ENCODE data around the gene ULK4.
A peak's percentile ranks its signal among the peaks of the same experiment; 100 is the strongest.
"Not testable (repeated sequence)": the region's sequence is repeated elsewhere in the genome, so short reads cannot be mapped to it uniquely, and the experiment has no call there.

The ULK4 gene

DNA sequence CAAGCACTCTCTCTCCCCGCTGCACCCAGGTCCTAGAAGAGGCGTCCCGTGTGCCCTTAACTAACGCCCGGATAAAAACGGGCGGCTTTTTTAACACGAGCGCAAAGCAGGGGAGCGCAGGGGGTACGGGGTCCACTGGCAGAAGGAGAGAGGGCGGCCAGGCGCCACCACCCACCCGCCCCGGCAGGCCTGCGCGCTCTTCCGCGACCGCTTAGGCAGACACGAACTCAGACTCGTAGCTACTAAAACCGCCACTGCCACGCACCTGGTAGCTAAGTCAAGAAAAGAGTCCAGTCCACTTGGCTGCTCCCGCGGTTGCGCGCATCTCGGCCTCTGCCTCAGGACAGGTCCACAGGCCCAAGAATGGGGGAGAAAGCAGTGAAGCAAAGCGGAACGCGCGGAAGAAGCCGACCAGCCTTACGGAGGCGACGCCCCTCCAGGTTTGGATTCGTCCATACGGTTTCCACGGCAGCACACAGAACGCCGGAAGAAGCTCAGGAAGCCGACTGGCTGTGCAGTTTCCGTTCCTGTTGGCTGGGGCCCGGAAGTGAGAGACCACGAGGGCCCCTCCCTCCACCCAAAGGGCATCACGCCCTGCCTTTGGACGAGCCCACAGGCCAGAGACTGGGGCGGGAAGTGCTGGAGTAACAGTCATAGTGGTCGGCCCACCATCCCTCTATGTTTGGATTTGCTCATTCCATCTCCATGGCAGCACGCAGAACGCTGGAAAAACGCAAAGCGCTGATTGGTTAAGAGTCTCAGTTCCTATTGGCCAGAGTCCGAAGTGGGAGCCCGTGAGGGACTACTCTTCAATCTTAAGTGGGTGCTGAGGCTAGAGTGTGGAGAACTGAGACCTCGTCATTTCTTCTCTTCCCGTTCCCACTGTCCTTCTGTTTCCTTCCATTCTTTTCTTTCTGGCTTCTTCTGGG is at the start of gene ULK4:
Gene ULK4, minus strand, starts transcription at position 353 of the 929 bp plus-strand sequence. CDS start 7,344 bp downstream, outside the sequence.
- peak; percentile 84 to 87 for DNase-seq

DNA sequence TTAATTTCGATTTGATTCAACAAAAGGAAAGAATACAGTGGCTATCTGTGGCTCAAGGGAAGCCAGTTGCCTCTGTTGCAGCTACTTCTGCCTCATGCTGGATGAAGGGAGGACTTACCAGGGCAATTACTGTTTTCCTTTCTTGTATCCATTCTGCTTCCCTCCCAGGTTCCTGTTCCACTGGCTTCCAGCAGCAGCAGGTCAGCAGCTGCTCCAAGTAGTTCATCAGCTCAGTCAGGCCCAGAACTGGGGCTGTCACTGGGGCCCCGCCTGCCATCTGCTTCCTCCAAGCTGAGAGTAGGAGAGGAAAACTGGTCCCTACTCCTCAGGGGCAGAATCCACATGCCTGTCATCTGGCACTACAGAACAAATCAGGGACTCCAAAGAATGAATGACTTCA is 48.6 kb upstream of the ULK4 start:
- DNase-seq: no peak

- DNase-seq: no peak
These were observed 47.6 kb upstream of the ULK4 start for GRCh38 chr3:42009456-42009855.

DNA sequence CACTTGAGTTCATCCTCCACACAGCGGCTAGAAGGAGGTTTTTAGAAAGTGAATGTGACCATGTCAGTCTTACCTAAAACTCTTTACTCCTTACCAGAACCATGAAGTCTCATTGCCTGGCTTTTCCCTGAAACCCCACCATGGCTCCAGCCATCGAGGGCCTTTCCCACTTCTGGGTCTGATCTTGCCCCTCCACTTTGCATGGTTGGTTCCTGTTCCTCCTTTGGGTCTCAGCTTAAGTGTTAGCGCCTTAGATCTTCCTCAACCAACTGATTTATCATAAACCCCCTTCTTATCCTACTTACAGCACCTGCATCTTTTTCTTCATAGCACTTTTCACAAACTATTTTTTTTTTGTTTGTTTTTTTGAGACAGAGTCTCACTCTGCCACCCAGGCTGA is 45.9 kb upstream of the ULK4 start:
- no peak for DNase-seq

- DNase-seq: no peak
These were observed 43.5 kb upstream of the ULK4 start for GRCh38 chr3:42005401-42005800.

- no peak for DNase-seq
These were observed 40.9 kb upstream of the ULK4 start for GRCh38 chr3:42002790-42003189.

DNA sequence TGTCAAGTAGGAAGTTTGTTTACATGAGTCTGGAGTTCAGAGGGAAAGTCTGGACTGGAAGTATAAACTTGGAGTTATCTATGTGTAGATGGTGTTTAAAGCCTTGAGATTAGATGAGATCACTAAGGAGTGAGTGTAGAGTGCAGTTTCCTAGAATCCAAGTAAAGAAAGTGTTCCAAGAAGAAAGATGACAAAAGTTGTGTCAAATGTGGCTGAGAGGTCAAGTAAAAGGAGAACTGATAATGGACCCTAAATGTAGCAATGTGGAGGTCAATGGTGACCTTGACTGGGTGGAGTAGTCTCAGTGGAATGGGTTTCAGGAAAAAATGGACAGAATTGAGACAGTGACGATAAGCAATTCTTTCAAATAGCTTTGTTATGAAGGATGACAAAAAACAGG is 39.9 kb upstream of the ULK4 start:
- DNase-seq: no peak

- DNase-seq: no peak
These were observed 38.0 kb upstream of the ULK4 start for GRCh38 chr3:41999909-42000308.

DNA sequence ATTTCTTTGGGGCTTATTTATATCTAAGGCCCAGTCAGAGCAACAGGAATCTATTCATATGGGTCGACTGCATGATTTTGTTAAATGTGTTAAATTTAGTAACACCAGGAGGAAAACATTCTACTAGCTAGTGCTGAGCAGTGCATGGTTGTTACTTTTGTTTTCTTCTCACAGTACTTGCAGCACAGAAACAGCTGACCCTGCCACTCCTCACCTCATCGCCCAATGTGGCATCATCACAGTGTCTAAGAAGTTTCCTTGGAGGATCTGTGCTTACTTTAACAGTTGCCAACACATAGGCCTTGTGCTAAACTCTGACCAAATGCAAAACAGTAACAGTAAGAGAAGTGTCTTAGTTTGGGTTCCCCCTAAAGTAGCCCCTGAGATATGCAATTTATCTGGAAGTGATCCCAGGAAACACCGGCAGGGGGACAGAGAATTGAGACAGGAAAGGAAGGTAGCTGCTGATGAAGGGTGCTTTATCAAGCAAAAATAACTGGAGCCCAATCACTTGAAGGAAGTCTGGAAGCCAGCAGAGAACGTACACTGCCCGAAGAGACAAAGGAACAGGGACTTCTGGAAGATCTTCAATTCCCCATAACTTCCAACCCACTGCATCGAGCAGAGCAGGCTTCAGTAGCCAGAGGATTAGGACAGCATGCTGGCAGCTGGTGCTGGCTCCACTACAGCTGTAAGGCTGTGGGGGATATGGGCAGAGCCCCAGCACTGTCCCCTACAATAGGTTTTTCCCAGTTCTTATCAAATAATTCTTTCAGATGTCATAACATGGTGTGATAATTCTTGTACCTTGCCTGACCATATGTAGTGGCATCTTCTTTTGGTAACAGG is 36.0 kb upstream of the ULK4 start:
- no peak for DNase-seq

DNA sequence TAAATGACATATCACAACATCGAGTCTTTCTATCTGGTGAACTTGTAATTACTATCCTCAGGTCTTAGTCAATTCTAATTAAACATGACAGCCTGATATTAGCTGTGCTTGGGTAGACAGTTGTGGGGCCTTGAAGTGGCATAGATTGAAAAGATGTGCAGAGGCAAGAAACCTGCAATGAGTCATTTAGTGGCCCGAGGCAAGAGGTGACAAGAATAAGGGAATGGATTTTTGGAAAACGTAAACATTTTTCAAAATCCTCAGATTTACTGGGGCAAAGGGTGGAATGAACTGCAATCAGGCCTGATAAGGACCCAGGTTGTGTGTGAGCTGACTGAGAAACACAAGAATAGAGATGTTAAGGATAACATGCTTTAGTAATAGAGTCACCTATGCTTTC is 29.5 kb upstream of the ULK4 start:
- DNase-seq: no peak

DNA sequence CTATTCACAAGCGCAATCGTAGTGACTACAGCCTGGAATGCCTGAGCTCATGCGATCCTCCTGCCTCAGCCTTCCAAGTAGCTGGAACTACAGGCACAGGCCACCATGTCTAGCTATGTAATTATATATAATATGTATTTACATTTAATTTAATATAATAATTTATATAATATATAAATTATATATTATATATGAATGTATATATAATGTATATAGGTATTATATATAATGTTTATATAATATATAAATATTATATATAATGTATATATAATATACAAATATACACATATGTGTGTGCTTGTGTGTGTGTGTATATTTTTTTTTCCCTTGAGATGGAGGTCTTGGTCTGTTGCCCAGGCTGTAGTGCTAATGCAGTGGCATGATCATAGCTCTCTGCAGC is 27.6 kb upstream of the ULK4 start:
- no peak for DNase-seq

GRCh38 chr3:41987627-41988026 is 25.7 kb upstream of the ULK4 start:
- no peak for DNase-seq

DNA sequence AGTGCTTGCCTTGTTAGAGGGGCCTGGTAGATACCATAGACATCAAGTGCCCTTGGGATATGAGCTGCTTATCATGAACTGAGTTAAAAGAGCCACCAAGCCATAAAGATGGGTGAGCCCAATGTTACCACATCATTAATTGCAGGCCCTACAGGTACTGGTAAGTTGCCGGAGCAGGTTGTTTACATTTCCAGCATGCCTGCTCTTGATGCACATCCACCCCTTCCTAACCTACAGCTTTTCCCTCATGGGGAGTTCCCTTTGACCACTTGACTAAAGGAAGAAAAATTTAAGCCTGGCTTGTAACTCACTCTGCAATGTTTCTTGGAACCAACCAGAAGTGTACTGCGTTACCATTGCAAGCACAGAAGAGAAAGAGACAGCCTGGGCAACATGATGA is 24.7 kb upstream of the ULK4 start:
- no peak for DNase-seq

DNA sequence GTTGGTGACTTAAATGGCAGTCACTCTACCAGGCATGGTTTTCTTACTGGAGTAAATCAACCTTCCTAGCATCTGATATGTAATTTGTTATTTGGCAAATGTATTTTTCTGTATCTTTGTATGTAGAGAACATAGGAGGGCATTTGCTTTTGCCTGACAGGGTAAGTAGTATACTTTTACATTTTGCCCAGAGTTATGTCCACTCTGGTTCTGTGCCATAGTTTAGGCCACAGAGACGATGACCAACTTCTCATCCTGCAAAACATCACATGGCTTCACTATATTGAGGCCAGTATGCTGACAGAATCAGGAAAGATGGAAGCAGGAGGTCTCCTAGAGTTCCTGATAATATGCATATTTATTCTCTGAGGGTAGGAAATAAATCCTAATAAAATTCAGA is 23.1 kb upstream of the ULK4 start:
- DNase-seq: no peak

GRCh38 chr3:41983091-41983490 is 21.2 kb upstream of the ULK4 start:
- not testable (repeated sequence) for DNase-seq

DNA sequence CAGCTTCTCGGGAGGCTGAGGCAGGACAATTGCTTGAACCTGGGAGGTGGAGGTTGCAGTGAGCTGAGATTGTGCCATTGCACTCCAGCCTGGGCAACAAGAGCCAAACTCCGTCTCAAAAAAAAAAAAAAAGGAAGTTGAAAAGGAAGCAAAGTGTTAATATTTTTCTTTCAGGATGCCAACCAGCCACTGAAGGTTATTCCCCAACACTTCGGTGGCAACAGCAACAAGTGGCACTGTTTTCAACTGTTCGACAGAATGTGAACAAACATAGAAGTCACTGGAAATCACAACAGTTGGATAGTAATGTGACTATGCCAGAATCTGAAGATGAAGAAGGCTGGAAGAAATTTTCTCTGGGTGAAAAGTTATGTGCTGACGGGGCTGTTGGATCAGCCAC is 15.5 kb upstream of the ULK4 start:
- not testable (repeated sequence) for DNase-seq

DNA sequence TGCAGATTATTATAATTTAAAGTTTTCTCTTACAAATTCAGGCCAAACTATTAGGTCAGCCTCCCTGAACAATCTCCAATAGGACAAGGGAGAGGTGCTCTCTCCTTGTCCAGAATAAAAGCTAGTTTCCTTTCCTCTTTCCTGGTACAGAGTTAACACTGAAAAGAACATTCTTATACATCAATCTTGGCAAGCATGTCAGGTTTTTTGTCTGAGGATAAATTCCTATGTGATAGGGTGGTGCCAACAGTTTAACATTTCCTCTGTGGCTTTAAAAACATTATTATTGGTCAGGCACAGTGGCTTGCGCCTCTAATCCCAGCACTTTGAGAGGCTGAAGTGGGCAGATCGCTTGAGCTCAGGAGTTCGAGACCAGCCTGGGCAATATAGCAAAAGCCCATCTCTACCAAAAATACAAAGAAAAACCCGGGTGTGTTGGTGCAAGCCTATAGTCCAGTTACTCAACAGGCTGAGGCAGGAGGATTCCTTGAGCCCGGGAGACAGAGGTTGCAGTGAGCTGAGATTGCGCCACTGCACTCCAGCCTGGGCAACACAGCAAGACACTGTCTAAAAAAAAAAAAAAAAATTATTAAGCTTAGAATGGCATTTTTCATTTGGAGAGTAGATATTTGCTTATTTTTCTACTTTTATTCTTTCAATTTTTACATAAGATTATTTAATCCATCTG is 13.7 kb upstream of the ULK4 start:
- DNase-seq: no peak

GRCh38 chr3:41974223-41974622 is 12.3 kb upstream of the ULK4 start:
- no peak for DNase-seq

DNA sequence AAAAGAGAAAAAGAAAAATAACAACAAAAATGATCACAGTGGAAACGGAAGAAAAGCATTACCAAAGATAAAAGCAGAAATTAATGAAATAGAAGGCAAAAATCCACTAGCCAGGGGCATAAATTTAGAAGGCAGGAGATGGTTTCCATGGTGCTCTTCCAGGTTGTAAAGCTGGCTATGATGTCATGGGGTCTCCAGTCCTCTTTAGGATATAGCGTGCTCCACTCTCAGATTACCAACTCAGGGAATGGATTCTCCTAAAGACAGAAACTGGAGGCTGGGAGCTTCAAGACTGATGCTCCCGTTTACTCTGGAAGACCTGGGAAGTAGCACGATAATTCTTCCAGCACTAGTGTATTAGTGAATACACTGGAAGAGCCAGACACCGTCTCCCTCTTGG is 10.9 kb upstream of the ULK4 start:
- no peak for DNase-seq

DNA sequence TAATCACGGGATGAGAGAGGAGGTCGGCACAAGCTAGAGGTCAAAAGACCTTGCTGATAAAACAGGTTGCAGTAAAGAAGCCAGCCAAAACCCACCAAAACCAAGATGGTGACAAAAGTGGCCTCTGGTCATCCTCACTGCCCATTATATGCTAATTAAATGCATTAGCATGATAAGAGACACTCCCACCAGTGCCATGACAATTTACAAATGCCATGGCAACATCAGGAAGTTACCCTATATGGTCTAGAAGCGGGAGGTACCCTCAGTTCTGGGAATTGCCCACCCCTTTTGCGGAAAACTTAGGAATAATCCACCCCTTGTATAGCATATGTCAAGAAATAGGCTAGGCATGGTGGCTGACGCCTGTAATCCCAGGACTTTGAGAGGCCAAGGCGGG is 4.3 kb upstream of the ULK4 start:
- no peak for DNase-seq

GRCh38 chr3:41963823-41964222 is 1.9 kb upstream of the ULK4 start:
- DNase-seq: no peak

GRCh38 chr3:41960826-41961750 is 815 bp downstream of the ULK4 start:
- DNase-seq: peak; percentile 35
